GM10266 (cell line): ENCODE measurements around the gene GNAL.

Experiments used
- DNase-seq: peaks from one replicate; pipeline ENCODE4 v3.0.0; 2012; ENCODE audit errors: extremely low spot score
- TF ChIP-seq, protein P1 (sequence below): IDR thresholded peaks from 2 replicates; pipeline ENCODE4 v1.5.1; 2012; ENCODE audit warnings: mild to moderate bottlenecking, low read depth; ENCODE audit not compliant: control insufficient read depth, insufficient read depth; ENCODE audit errors: missing control alignments

The GNAL gene

DNA sequence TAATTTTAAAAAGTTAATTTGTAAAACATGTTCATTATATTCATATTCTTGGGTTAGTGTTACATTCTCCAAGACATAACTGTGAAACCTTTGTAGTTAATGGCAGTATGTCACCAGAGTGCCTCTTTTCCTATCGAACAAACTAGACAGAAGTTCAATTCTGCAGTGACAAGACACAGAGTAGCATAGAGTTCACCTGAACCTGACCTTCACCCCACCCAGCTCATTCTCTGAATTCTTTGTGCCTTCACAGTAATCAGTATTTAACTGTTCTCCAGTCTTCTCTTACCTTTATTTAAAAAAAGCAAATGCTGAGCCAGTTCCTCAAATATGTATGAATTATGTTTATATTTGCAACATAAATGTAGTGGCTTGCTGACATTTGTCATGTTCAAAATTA is 109.2 kb downstream of the GNAL start:
- TF ChIP-seq, protein P1, sequence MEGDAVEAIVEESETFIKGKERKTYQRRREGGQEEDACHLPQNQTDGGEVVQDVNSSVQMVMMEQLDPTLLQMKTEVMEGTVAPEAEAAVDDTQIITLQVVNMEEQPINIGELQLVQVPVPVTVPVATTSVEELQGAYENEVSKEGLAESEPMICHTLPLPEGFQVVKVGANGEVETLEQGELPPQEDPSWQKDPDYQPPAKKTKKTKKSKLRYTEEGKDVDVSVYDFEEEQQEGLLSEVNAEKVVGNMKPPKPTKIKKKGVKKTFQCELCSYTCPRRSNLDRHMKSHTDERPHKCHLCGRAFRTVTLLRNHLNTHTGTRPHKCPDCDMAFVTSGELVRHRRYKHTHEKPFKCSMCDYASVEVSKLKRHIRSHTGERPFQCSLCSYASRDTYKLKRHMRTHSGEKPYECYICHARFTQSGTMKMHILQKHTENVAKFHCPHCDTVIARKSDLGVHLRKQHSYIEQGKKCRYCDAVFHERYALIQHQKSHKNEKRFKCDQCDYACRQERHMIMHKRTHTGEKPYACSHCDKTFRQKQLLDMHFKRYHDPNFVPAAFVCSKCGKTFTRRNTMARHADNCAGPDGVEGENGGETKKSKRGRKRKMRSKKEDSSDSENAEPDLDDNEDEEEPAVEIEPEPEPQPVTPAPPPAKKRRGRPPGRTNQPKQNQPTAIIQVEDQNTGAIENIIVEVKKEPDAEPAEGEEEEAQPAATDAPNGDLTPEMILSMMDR: no peak
- DNase-seq: no peak

DNA sequence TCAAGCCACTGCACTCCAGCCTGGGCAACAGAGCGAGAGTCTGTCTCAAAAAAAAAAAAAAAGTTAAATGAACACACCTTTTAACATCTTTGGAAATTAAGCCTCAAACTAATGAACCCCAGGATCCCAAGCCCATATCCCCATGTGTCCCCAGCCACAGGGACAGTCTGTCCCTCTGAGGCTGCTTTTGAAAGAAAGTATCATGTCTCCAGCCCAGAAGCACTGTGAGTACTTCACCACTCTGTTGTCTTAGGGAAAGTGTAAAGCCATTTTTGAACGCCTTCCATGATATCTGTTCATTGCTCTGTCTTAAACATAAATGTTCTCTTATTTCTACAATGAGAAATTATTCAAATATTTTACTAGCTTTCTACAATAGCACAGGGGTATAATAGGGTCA is 110.0 kb downstream of the GNAL start:
- DNase-seq: no peak
- TF ChIP-seq, protein P1: no peak

DNA sequence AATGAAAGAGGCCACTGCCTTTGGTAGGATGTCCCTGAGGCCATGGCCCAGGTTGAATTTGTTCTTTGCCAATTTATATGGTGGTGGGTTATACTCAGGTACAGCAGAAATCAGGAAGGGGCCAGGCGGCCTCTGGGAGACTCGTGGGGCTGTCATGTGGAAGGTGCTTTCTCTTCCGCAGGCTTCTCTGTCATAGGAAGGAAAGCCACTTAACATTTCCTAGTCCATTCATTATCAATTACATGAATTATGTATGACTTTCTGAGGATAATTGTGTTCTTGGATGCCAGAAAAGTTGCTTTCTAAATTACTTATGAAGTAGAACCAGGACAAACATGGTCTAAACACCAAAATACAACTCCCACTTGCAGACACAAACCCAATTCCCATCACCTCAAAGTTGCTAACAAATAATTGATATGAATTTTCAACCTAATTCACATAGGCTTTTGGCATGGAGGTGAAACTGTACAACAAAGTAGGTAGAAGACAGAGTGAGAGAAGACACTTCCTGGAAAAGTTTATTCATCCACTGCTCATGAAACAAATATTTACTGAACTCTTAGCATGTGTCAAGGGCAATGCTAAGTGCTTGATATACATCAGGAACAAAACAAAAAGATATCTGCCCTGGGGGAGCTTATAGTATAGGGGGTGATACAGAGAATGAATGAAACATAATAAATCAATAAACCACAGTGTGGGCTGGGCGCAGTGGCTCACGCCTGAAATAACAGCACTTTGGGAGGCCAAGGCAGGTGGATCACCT is 111.7 kb downstream of the GNAL start:
- TF ChIP-seq, protein P1: no peak
- no peak for DNase-seq

DNA sequence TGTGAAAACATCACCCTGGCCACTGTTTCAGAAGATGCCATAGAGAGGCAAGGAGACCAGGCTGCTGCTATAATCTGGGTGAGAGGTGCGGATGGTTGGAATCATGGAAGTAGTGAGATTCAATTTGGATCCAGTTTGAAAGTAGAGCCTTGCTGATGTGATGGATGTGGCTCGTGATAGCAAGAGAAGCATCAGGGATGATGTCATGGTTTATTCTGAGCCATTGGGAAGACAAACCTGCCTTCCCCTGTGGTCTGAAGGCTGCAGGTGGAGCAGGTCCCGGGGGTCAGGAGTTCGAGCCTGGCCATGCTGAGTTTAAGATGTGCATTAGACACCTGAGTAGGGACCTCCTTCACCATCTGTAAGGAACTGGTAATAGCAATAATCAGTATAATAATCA is 112.5 kb downstream of the GNAL start:
- no peak for DNase-seq
- TF ChIP-seq, protein P1: no peak

DNA sequence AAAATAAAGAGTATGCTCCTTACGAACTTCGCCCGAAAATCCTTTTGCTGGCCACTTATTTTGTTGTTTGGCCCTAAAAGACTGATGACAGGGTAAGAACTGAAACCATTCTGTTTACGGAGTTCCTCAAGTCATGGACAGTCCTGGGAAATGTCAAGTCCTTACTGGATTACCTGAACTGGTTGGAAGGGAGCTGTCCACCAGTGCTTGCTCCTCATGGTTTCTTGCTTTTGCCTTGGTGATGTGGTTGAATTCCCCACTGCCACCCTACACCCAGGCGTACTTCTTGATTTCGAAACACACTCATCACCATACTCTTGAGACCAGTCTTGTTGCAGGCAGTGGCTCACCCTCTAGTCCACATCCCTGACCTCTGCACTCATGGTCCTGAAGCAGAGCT is 113.1 kb downstream of the GNAL start:
- no peak for DNase-seq
- TF ChIP-seq, protein P1: no peak

DNA sequence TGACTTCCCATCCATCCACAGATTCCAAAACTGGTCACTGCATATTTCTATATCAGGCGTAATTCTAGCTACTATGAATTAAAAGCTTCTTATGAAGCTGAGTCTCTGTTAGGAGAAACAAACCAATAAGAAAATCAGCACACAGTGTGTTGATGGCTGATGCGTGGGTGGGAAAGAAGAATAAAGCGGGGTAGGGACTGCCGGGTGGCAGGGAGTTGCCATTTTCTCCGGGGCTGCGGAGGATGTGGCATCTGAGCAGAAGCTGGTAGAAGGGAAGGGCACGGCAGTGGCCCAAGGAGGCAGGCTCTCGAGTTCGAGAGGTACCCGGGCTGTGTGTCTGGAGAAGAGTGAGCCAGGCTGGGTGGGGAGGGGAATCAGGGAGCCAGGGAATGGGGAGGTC is 113.5 kb downstream of the GNAL start:
- TF ChIP-seq, protein P1: no peak
- no peak for DNase-seq

DNA sequence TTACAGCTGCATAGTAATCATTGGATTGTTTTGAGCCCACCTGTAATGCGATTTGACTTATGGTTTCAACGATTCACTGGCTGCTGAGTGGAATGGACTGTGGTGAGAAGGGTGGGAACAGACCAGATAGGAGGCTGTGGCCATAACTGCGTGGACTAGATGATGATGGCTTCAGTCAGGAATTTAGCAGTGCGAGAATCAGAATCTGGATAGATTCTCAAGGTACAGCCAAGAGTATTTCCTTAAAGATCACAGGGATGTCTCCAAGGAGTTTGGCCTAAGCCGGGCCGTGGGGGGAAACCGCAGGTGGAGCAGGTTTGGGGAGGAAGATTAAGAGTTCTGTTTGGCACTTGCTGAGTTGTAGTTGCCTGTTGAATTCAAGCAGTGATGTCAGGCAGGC is 118.2 kb downstream of the GNAL start:
- TF ChIP-seq, protein P1: no peak
- no peak for DNase-seq
